ENCODE data around the gene PPP2R5C. TPM values are rescaled to one million over a fixed set of nuclear protein-coding genes. Genes with fewer than 3 reads are reported as not detected.

PPP2R5C gene
- total RNA-seq, 1 donor from 2014 or later = 198 TPM

DNA sequence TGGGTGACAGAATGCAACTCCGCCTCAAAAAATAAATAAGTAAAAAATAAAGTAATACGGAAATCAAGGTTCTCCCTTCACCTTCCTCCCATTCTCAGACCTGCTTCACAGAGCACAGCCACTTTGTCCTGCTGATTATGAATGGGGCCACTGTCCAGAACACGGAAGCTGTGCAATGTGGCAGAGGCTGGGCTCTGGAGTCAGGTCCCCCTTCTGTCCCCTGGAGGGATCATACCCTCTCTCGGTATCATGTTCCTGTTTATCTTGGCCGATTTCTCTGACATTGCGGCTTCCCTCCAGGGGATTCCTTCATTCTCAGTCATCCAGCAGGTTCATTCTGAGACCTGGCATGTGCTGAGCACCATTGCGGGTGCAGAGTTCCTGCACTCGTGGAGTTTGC, 11.3 kb downstream of the PPP2R5C start:
- TF ChIP-seq, protein P1, sequence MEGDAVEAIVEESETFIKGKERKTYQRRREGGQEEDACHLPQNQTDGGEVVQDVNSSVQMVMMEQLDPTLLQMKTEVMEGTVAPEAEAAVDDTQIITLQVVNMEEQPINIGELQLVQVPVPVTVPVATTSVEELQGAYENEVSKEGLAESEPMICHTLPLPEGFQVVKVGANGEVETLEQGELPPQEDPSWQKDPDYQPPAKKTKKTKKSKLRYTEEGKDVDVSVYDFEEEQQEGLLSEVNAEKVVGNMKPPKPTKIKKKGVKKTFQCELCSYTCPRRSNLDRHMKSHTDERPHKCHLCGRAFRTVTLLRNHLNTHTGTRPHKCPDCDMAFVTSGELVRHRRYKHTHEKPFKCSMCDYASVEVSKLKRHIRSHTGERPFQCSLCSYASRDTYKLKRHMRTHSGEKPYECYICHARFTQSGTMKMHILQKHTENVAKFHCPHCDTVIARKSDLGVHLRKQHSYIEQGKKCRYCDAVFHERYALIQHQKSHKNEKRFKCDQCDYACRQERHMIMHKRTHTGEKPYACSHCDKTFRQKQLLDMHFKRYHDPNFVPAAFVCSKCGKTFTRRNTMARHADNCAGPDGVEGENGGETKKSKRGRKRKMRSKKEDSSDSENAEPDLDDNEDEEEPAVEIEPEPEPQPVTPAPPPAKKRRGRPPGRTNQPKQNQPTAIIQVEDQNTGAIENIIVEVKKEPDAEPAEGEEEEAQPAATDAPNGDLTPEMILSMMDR (IDR thresholded peaks at IDR 0.05; ENCODE audit: borderline replicate concordance) = no peak
- H3K27me3 ChIP-seq (ENCODE audit: low read depth) = no peaks in the 10 kb centered on the region
- no peaks in the 10 kb centered on the region for H3K9me3 ChIP-seq (replicated peaks)
- intact Hi-C loops (cut with micrococcal nuclease) = no loop called here
- H3K36me3 ChIP-seq = peaks cover 2% of the 10 kb centered on the region
- H3K4me3 ChIP-seq = no peak overlapping the region
- H3K4me1 ChIP-seq = peaks cover 63% of the 10 kb centered on the region
- peak overlapping the region; percentile 11 for H3K27ac ChIP-seq (replicated peaks)
- DNase-seq = no peak

DNA sequence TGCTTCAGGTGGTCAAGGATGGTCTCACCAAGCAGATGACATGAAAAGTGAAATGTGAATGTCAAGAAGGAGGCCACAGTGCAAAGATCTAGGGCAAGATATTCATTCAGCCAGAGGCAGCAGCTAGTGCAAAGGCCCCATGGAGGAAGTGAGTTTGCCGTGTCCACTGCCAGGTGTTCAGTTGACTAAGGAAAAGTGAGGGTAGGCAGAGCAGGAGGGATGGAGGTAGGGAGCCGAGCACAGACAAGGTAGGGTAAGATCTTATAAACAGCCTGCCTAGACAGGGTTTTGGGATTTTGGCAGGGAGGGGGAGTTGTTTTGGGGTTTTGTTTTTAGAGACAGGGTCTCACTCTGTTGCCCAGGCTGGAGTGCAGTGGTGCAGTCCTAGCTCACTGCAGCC, 11.9 kb downstream of the PPP2R5C start:
- H3K4me1 ChIP-seq = peaks cover 63% of the 10 kb centered on the region
- no peak for DNase-seq
- no peak overlapping the region for H3K4me3 ChIP-seq
- H3K9me3 ChIP-seq (replicated peaks) = no peaks in the 10 kb centered on the region
- no peaks in the 10 kb centered on the region for H3K27me3 ChIP-seq (ENCODE audit: low read depth)
- TF ChIP-seq, protein P1 (IDR thresholded peaks at IDR 0.05; ENCODE audit: borderline replicate concordance) = no peak
- intact Hi-C loops (cut with micrococcal nuclease) = no loop called here
- H3K36me3 ChIP-seq = no peaks in the 10 kb centered on the region
- H3K27ac ChIP-seq (replicated peaks) = no peak overlapping the region

DNA sequence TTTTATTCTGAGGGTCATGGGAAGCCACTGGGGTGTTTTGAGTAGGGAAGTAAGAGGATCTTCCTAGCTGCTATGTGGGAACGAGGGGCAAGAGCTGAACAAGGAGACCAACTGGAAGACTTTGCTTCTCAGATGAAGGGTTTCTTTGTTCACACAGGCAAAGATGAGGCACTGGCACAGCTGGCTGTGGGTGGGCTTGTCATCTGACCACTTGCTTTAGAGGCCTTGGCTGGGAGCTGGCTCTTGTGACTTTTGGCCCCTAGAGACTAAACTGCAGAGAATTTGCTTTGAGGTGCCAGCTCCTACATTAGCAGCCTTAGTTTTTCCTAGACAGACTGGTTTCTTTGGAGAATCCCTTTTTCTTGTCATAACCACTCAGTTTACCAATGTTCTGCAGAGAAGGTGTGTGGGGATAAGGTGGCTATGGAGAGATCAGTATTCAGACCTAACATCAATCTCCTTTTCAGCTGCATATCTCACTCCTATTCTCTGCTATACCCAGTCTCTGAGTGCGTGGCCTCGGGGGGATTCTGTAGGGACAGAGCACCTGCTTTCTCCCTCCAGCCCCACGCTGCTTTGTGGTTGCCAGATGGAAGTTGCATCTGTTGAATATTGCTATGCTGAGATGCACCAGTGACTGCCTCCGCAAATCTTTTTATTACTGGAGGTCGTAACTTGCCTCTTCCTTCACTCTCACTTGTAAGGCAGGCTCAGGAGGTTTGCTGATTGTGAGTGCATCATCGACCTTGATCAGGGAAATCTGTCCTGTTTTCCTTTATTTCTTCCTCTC, 12.7 kb downstream of the PPP2R5C start:
- TF ChIP-seq, protein P1 (IDR thresholded peaks at IDR 0.05; ENCODE audit: borderline replicate concordance) = no peak
- no peak for DNase-seq
- intact Hi-C loops (cut with micrococcal nuclease) = no loop called here
- no peaks in the 10 kb centered on the region for H3K27me3 ChIP-seq (ENCODE audit: low read depth)
- peaks cover 68% of the 10 kb centered on the region for H3K4me1 ChIP-seq
- H3K27ac ChIP-seq (replicated peaks) = peak overlapping the region; percentile 31
- H3K36me3 ChIP-seq = no peaks in the 10 kb centered on the region
- H3K4me3 ChIP-seq = no peak overlapping the region
- no peaks in the 10 kb centered on the region for H3K9me3 ChIP-seq (replicated peaks)

DNA sequence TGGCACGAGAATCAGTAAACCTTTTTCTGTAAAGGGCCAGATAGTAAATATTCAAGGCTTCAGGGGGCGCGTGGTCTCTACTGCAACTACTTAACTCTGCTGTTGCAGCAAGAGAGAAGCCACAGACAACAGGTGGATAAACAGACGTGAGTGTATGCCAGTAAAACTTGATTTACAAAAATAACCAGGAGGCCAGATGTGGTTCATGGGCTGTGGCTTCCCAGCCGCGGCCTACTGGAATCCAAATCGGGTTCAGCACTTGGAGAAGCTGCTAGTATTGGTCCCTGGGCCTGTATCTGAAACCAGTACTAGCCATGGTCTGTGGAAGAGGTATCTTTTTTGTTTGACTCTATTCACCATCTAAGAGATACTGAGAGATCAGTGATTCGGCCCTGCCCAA, 13.3 kb downstream of the PPP2R5C start:
- DNase-seq = no peak
- Histone ChIP-seq H3K27me3 (ENCODE audit: low read depth) (no peaks in the 10 kb centered on the region), H3K9me3 (replicated peaks) (no peaks in the 10 kb centered on the region), H3K4me1 (peaks cover 74% of the 10 kb centered on the region), H3K4me3 (no peak overlapping the region), H3K27ac (replicated peaks) (peak overlapping the region; percentile 31), H3K36me3 (no peaks in the 10 kb centered on the region)
- intact Hi-C loops (cut with micrococcal nuclease) = no loop called here
- TF ChIP-seq, protein P1 (IDR thresholded peaks at IDR 0.05; ENCODE audit: borderline replicate concordance) = no peak

DNA sequence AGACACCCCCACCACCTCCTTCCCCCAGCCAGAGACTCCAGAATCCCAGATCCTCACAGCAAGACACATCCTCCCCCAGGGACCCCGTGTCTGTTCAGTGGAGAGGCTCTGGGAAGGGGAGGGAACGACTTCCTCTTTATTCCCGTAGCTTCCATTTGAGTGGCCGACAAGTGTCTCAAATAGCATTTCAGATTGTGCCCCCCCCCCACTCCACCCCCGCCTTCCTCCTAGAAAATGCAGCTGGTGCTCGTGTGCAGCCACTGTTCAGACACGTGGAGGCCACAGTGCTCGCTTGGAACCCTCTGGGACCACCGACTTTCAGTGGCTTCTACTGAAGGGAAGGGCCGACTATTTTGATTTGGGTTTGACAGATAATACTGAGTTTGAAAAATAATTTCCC, 14.3 kb downstream of the PPP2R5C start:
- no peak overlapping the region for H3K4me3 ChIP-seq
- intact Hi-C loops (cut with micrococcal nuclease) = no loop called here
- no peaks in the 10 kb centered on the region for H3K36me3 ChIP-seq
- peak overlapping the region; percentile 31 for H3K27ac ChIP-seq (replicated peaks)
- TF ChIP-seq, protein P1 (IDR thresholded peaks at IDR 0.05; ENCODE audit: borderline replicate concordance) = no peak
- no peaks in the 10 kb centered on the region for H3K27me3 ChIP-seq (ENCODE audit: low read depth)
- no peak for DNase-seq
- no peaks in the 10 kb centered on the region for H3K9me3 ChIP-seq (replicated peaks)
- peaks cover 74% of the 10 kb centered on the region for H3K4me1 ChIP-seq

Data from left ventricle myocardium inferior (tissue), 1 donor.